Osteocyte (in vitro differentiated cells): Measurements from ENCODE around the gene INPPL1. TPM values are rescaled to one million over a fixed set of nuclear protein-coding genes. Genes with fewer than 3 reads are reported as not detected.

Source experiments
- DNase-seq: peaks from one replicate; pipeline ENCODE4 v3.0.0; 2021; ENCODE audit warnings: mixed read lengths; ENCODE audit not compliant: unreplicated experiment; ENCODE audit errors: extremely low spot score
- H3K27ac Mint-ChIP-seq: one replicate; pipeline ENCODE4 v1.8.0; 2021; ENCODE audit warnings: mild to moderate bottlenecking, mixed read lengths; ENCODE audit not compliant: unreplicated experiment
- H3K27me3 Mint-ChIP-seq: one replicate; pipeline ENCODE4 v1.8.0; 2021; ENCODE audit warnings: mixed read lengths; ENCODE audit not compliant: unreplicated experiment
- H3K36me3 Mint-ChIP-seq: one replicate; pipeline ENCODE4 v1.8.0; 2021; ENCODE audit warnings: mixed read lengths; ENCODE audit not compliant: unreplicated experiment
- H3K4me1 Mint-ChIP-seq: one replicate; pipeline ENCODE4 v1.8.0; 2021; ENCODE audit warnings: mixed read lengths; ENCODE audit not compliant: unreplicated experiment
- H3K4me3 Mint-ChIP-seq: one replicate; pipeline ENCODE4 v1.8.0; 2021; ENCODE audit warnings: mild to moderate bottlenecking, moderate library complexity, mixed read lengths; ENCODE audit not compliant: unreplicated experiment
- H3K9me3 Mint-ChIP-seq: one replicate; pipeline ENCODE4 v1.8.0; 2021; ENCODE audit warnings: mixed read lengths; ENCODE audit not compliant: unreplicated experiment
- total RNA-seq: library from RNA; stranded (reverse); gene quantifications from 2 replicates; pipeline ENCODE4 v1.2.1, GENCODE V29; 2021
- TF ChIP-seq, protein P1 (sequence below): fragments of 200-600 bp; sonication (generic); IDR thresholded peaks from 2 replicates; pipeline ENCODE4 v1.5.0; 2021; ENCODE audit warnings: antibody characterized with exemption, mild to moderate bottlenecking, moderate library complexity

The INPPL1 gene
- total RNA-seq, 1 donor from 2014 or later = 289 TPM

- Mint-ChIP-seq H3K9me3 (no peaks in the 10 kb centered on the region), H3K4me1 (peaks cover 12% of the 10 kb centered on the region), H3K36me3 (peaks cover 5% of the 10 kb centered on the region), H3K27ac (no peak overlapping the region), H3K27me3 (peaks cover 27% of the 10 kb centered on the region), H3K4me3 (peak overlapping the region; percentile 35)
- TF ChIP-seq, protein P1, sequence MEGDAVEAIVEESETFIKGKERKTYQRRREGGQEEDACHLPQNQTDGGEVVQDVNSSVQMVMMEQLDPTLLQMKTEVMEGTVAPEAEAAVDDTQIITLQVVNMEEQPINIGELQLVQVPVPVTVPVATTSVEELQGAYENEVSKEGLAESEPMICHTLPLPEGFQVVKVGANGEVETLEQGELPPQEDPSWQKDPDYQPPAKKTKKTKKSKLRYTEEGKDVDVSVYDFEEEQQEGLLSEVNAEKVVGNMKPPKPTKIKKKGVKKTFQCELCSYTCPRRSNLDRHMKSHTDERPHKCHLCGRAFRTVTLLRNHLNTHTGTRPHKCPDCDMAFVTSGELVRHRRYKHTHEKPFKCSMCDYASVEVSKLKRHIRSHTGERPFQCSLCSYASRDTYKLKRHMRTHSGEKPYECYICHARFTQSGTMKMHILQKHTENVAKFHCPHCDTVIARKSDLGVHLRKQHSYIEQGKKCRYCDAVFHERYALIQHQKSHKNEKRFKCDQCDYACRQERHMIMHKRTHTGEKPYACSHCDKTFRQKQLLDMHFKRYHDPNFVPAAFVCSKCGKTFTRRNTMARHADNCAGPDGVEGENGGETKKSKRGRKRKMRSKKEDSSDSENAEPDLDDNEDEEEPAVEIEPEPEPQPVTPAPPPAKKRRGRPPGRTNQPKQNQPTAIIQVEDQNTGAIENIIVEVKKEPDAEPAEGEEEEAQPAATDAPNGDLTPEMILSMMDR = no peak
- DNase-seq = no peak
These were observed 20.0 kb downstream of the INPPL1 start for GRCh38 chr11:72244361-72245262.

DNA sequence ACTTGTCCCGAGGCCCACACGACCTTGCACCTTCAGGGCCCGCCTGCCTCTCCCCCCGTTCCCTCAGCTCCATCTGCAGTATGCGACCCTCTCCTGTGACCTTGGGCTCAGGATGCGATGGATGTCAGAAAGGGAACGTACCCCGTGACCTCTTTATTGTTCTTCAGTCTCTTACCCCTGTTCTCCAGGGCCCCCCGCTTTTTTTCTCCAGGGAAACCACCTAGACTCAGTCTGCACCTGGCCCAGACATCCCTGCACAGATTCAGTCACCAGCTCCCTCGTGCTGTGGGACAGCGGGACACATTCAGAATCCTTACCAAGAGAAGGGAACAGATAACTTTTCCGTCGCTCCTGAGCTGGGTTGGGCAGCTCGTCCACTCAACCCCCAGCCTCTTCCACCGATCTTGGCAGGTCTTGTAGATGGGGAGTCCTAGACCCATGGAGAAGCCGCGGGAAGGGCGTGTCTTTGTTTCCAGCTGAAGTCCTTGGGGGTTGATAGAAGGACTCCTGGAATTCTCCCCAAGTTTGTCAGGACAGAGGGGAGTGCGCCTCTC lies 20.8 kb downstream of the INPPL1 start:
- H3K4me3 Mint-ChIP-seq = no peak overlapping the region
- H3K27me3 Mint-ChIP-seq = peaks cover 27% of the 10 kb centered on the region
- no peak overlapping the region for H3K27ac Mint-ChIP-seq
- DNase-seq = no peak
- TF ChIP-seq, protein P1 = no peak
- peaks cover 10% of the 10 kb centered on the region for H3K4me1 Mint-ChIP-seq
- H3K36me3 Mint-ChIP-seq = peaks cover 5% of the 10 kb centered on the region
- no peaks in the 10 kb centered on the region for H3K9me3 Mint-ChIP-seq

DNA sequence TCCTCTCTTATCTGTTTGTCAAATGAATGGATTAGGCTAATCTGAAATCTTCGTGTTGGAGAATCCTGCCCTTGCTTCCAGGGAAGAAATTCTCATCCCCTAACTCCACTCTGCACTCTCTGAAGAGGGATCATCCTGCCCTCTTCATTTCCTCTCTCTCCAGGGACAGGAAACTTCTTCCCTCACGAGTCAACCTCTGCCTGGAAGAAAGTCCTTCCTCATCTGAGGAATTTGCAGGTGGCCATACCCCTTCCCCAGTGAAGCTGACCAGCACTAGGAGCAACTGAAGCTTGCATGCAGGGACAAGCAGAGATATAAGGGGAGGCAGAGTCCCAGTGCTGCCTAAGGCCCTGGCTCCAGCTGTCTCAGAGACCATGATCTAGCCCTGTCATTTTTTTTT lies 23.0 kb downstream of the INPPL1 start:
- TF ChIP-seq, protein P1 = no peak
- peaks cover 9% of the 10 kb centered on the region for H3K4me1 Mint-ChIP-seq
- H3K36me3 Mint-ChIP-seq = peaks cover 5% of the 10 kb centered on the region
- H3K4me3 Mint-ChIP-seq = no peak overlapping the region
- DNase-seq = no peak
- no peak overlapping the region for H3K27ac Mint-ChIP-seq
- peaks cover 22% of the 10 kb centered on the region for H3K27me3 Mint-ChIP-seq
- no peaks in the 10 kb centered on the region for H3K9me3 Mint-ChIP-seq

- TF ChIP-seq, protein P1 = no peak
- H3K36me3 Mint-ChIP-seq = no peaks in the 10 kb centered on the region
- H3K27ac Mint-ChIP-seq = no peak overlapping the region
- peaks cover 16% of the 10 kb centered on the region for H3K27me3 Mint-ChIP-seq
- no peaks in the 10 kb centered on the region for H3K9me3 Mint-ChIP-seq
- DNase-seq = peak; percentile 53
- H3K4me3 Mint-ChIP-seq = no peak overlapping the region
- no peaks in the 10 kb centered on the region for H3K4me1 Mint-ChIP-seq
These were observed 25.4 kb downstream of the INPPL1 start for GRCh38 chr11:72249961-72250360.
